ENCODE data around the gene VPS13C. TPM values are rescaled to one million over a fixed set of nuclear protein-coding genes. Genes with fewer than 3 reads are reported as not detected.
A peak's percentile ranks its signal among the peaks of the same experiment; 100 is the strongest.

Gene VPS13C
- total and polyA plus RNA-seq, 2 donors (not counting 3 experiments of a cell fraction or from before 2014, with no cell fraction given): 10.8 to 60.3 TPM

DNA sequence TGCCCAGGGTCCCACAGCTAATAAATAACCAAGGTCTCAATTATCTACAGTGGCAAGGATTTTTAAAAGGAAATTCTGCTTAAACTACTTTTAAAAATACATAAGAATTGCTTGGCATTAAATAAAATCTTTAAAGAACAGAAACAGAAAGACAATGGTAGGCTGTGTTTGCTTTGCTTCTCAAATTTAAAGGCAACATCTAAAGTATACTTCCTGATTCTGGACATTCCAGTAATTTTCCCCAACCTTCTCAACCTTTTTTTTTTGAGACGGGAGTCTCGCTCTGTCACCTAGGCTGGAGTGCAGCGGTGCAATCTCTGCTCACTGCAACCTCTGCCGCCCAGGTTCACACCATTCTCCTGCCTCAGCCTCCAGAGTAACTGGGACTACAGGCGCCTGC, 5.3 kb downstream of the VPS13C start:
- H3K36me3 ChIP-seq (ENCODE audit: control insufficient read depth in 2 of 2, extremely low read depth in 1 of 2, insufficient read depth in 2 of 2, low read length in 2 of 2): no peaks in the 10 kb centered on the region
- peaks cover 63% of the 10 kb centered on the region for H3K79me2 ChIP-seq (ENCODE audit: control insufficient read depth, insufficient read depth, low read length)
- ChIA-PET CTCF (interaction anchor here (1.5 kb wide), 1 partner anchor 19 kb away, joined by 3 read pairs; no protein-coding TSS in a partner anchor), POLR2A (no interaction called here)
- DNase-seq (ENCODE audit: low read depth, low spot score): peak; percentile 14
- H3K4me1 ChIP-seq (ENCODE audit: control insufficient read depth, extremely low read depth, insufficient read depth, low read length): peaks cover 8% of the 10 kb centered on the region
- BruUV-seq (replicated peaks): no TSS peak
- H3K9ac ChIP-seq (replicated peaks; ENCODE audit: extremely low read depth, insufficient read depth, low read length): no peak overlapping the region
- no peak overlapping the region for H3K4me3 ChIP-seq (replicated peaks in 1 of 3; ENCODE audit: insufficient read depth in 1 of 3, low read depth in 1 of 3, low read length in 3 of 3)
- TF ChIP-seq JUN (IDR thresholded peaks at IDR 0.05; ENCODE audit: borderline replicate concordance, insufficient read depth, insufficient read length, low read depth) (no peak), POLR2AphosphoS5 (IDR thresholded peaks at IDR 0.05; ENCODE audit: insufficient read depth, low read depth, low read length) (no peak), POLR2A (IDR thresholded peaks at IDR 0.05; ENCODE audit: low read depth, low read length) (no peak), EZH2 (IDR thresholded peaks at IDR 0.05; ENCODE audit: borderline replicate concordance, low read depth, low read length, severe bottlenecking) (no peak)
- TF ChIP-seq, protein P1, sequence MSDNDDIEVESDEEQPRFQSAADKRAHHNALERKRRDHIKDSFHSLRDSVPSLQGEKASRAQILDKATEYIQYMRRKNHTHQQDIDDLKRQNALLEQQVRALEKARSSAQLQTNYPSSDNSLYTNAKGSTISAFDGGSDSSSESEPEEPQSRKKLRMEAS (IDR thresholded peaks at IDR 0.05; ENCODE audit: insufficient read depth, insufficient read length): no peak
- TF ChIP-seq, protein P2, sequence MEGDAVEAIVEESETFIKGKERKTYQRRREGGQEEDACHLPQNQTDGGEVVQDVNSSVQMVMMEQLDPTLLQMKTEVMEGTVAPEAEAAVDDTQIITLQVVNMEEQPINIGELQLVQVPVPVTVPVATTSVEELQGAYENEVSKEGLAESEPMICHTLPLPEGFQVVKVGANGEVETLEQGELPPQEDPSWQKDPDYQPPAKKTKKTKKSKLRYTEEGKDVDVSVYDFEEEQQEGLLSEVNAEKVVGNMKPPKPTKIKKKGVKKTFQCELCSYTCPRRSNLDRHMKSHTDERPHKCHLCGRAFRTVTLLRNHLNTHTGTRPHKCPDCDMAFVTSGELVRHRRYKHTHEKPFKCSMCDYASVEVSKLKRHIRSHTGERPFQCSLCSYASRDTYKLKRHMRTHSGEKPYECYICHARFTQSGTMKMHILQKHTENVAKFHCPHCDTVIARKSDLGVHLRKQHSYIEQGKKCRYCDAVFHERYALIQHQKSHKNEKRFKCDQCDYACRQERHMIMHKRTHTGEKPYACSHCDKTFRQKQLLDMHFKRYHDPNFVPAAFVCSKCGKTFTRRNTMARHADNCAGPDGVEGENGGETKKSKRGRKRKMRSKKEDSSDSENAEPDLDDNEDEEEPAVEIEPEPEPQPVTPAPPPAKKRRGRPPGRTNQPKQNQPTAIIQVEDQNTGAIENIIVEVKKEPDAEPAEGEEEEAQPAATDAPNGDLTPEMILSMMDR (IDR thresholded peaks at IDR 0.05; ENCODE audit: extremely low read depth in 1 of 2, insufficient read depth in 1 of 2, low read depth in 1 of 2, low read length in 2 of 2): no peak
- no peak overlapping the region for H2AFZ ChIP-seq (ENCODE audit: low read depth, low read length)
- H3K27ac ChIP-seq (ENCODE audit: insufficient read depth, low read depth, low read length): no peak overlapping the region
- no peak for FAIRE-seq
- dilution Hi-C loops (cut with MboI; ENCODE audit: extremely low pct_ligation_motif_present, low sequenced_read_pairs): no loop called here
- H4K20me1 ChIP-seq (replicated peaks; ENCODE audit: control insufficient read depth, extremely low read depth, insufficient read depth, low read length): no peaks in the 10 kb centered on the region
- no peaks in the 10 kb centered on the region for H3K27me3 ChIP-seq (ENCODE audit: control insufficient read depth in 2 of 2, insufficient read depth in 2 of 2, low read length in 2 of 2)
- no peaks in the 10 kb centered on the region for H3K9me1 ChIP-seq (replicated peaks; ENCODE audit: control insufficient read depth, extremely low read depth, insufficient read depth, low read length)
- intact Hi-C loops (cut with micrococcal nuclease): no loop called here
- no peaks in the 10 kb centered on the region for H3K9me3 ChIP-seq (replicated peaks; ENCODE audit: control insufficient read depth, insufficient read depth, low read length)
- no peak overlapping the region for H3K4me2 ChIP-seq (ENCODE audit: insufficient read depth, low read length)

All from endothelial cell of umbilical vein (primary cell).